Measurements from ENCODE around the gene VPS35L.

DNA sequence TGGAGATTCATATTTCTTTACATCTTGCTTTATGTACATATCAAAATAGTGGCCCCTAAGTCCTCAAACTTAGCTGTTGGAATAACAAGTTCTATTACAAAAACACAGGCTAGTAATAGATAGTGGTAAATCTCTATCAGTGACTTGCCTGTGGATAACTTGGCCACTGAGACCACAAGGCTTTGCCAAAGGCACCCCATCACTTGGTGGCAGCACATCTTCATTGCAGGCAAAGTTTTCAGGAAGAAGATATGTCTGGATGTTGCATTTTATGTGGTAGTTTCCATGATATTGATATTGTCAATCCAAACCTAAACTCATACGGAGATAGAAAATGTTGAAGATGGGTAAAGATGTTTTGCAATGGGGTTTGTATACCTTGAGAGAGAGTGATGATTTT lies 104.1 kb downstream of the VPS35L start:
- TF ChIP-seq, protein P1, sequence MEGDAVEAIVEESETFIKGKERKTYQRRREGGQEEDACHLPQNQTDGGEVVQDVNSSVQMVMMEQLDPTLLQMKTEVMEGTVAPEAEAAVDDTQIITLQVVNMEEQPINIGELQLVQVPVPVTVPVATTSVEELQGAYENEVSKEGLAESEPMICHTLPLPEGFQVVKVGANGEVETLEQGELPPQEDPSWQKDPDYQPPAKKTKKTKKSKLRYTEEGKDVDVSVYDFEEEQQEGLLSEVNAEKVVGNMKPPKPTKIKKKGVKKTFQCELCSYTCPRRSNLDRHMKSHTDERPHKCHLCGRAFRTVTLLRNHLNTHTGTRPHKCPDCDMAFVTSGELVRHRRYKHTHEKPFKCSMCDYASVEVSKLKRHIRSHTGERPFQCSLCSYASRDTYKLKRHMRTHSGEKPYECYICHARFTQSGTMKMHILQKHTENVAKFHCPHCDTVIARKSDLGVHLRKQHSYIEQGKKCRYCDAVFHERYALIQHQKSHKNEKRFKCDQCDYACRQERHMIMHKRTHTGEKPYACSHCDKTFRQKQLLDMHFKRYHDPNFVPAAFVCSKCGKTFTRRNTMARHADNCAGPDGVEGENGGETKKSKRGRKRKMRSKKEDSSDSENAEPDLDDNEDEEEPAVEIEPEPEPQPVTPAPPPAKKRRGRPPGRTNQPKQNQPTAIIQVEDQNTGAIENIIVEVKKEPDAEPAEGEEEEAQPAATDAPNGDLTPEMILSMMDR (conservative IDR thresholded peaks at IDR 0.05 in 1 of 2, IDR thresholded peaks at IDR 0.05 in 1 of 2; ENCODE audit: extremely low read depth in 1 of 2, insufficient read depth in 1 of 2, low read depth in 1 of 2, low read length in 2 of 2), result no peak
- no peak for TF ChIP-seq EZH2 (IDR thresholded peaks at IDR 0.05; ENCODE audit: borderline replicate concordance, low read length)
